Measurements from ENCODE around the gene TM6SF1. TPM values are rescaled to one million over a fixed set of nuclear protein-coding genes. Genes with fewer than 3 reads are reported as not detected.
"Not testable (repeated sequence)": the region's sequence is repeated elsewhere in the genome, so short reads cannot be mapped to it uniquely, and the experiment has no call there.

TM6SF1 gene
- total RNA-seq, 2 donors from 2014 or later: 9.1 to 11.0 TPM

DNA sequence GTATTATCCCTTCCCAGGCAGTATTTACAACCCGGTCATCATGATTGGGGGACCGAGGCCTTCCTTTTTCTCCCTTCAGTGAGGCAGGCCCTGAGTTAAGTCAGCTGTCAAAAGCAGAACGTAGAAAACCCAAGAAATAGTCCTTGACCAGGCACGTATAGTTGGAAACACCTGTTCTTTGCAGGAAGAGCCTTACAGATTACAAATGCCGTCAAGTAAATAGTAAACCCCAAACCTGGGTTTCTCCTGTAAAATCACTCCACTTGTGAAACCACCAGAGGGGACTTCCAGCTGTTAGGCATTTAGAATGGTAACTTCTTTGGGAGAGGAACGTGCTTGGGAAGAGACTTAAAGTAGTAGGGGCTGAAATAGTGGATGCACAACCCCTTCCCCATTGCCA is 39.4 kb upstream of the TM6SF1 start:
- peak overlapping the region; percentile 84 to 90 for H3K27ac ChIP-seq
- TF ChIP-seq, protein P1, sequence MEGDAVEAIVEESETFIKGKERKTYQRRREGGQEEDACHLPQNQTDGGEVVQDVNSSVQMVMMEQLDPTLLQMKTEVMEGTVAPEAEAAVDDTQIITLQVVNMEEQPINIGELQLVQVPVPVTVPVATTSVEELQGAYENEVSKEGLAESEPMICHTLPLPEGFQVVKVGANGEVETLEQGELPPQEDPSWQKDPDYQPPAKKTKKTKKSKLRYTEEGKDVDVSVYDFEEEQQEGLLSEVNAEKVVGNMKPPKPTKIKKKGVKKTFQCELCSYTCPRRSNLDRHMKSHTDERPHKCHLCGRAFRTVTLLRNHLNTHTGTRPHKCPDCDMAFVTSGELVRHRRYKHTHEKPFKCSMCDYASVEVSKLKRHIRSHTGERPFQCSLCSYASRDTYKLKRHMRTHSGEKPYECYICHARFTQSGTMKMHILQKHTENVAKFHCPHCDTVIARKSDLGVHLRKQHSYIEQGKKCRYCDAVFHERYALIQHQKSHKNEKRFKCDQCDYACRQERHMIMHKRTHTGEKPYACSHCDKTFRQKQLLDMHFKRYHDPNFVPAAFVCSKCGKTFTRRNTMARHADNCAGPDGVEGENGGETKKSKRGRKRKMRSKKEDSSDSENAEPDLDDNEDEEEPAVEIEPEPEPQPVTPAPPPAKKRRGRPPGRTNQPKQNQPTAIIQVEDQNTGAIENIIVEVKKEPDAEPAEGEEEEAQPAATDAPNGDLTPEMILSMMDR (IDR thresholded peaks at IDR 0.05): no peak
- no peaks in the 10 kb centered on the region for H3K36me3 ChIP-seq
- DNase-seq (ENCODE audit: low spot score) (no peak), ATAC-seq (ENCODE audit: insufficient number of reproducible peaks, low FRiP score, low read depth) (no peak)
- H3K27me3 ChIP-seq (replicated peaks; ENCODE audit: insufficient read depth): no peaks in the 10 kb centered on the region
- peaks cover under 1% of the 10 kb centered on the region for H3K9me3 ChIP-seq
- peaks cover 24 to 37% of the 10 kb centered on the region in 2 donors for H3K4me1 ChIP-seq (ENCODE audit: control insufficient read depth in 1 of 2, low read depth in 2 of 2)
- H3K4me3 ChIP-seq: no peak overlapping the region

DNA sequence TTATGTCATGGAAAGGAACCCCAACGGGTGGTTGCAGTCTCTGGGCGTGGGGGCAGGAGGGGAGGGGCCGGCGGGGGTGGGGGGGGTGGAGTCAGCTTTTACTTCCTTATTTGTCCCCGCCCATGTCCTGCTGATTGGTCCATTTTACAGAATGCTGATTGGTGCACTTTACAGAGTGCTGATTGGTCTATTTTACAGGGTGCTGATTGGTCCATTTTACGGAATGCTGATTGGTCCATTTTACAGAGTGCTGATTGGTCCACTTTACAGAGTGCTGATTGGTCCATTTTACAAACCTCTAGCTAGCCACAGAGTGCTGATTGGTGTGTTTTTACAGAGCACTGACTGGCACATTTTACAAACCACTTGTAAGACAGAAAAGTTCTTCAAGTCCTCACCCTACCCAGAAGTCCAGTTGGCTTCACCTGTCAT is 38.2 kb upstream of the TM6SF1 start:
- H3K9me3 ChIP-seq: not testable (repeated sequence)

DNA sequence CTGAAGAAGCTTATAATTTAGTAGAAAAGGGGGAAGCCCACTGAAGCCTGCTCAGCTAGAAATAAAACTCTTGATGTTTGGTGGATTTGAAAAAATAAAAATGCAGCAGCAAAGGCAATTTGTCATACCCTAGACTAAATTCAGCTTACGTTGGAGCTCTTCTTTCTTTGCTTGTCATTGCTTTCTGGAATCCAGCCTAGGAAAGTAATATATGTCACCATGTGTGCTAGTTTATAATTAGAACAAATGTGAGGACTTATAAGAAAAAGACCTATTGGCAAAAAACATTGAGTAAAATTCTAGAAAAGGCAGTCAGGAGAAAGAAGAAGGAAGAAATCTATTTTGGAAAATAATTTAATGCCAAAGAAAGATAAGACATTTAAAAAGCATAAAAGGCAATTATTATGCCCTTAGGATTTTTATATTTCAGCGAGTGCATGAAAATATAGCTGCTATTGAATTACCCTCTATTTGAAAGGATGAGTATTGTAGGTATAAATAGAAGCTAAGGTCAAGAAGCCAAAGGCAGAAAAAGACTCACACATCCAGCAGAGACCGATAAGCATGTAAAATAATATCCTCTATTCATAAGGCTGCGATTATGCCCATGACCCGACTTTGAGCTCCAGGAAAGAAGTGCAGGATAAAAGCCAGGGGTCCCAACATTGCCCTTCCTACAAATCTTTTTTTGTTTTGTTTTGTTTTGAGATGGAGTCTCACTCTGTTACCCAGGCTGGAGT is 29.8 kb upstream of the TM6SF1 start:
- ATAC-seq (ENCODE audit: insufficient number of reproducible peaks, low FRiP score, low read depth): no peak
- H3K4me1 ChIP-seq (ENCODE audit: control insufficient read depth in 1 of 2, low read depth in 2 of 2): peaks cover 0 to 5% of the 10 kb centered on the region in 2 donors
- no peaks in the 10 kb centered on the region for H3K36me3 ChIP-seq
- no peak overlapping the region for H3K27ac ChIP-seq
- no peaks in the 10 kb centered on the region for H3K27me3 ChIP-seq (replicated peaks; ENCODE audit: insufficient read depth)
- TF ChIP-seq, protein P1 (IDR thresholded peaks at IDR 0.05): no peak
- H3K4me3 ChIP-seq: no peak overlapping the region
- peaks cover 7% of the 10 kb centered on the region for H3K9me3 ChIP-seq
- DNase-seq (ENCODE audit: low spot score): no peak

More for the DNA sequence above, 38.2 kb upstream of the TM6SF1 start:
- not testable (repeated sequence) for H3K36me3 ChIP-seq; H3K27ac ChIP-seq; H3K27me3 ChIP-seq (replicated peaks; ENCODE audit: insufficient read depth); ATAC-seq (ENCODE audit: insufficient number of reproducible peaks, low FRiP score, low read depth); H3K4me3 ChIP-seq; DNase-seq (ENCODE audit: low spot score)
- peaks cover 12 to 26% of the 10 kb centered on the region in 2 donors for H3K4me1 ChIP-seq (ENCODE audit: control insufficient read depth in 1 of 2, low read depth in 2 of 2)

DNA sequence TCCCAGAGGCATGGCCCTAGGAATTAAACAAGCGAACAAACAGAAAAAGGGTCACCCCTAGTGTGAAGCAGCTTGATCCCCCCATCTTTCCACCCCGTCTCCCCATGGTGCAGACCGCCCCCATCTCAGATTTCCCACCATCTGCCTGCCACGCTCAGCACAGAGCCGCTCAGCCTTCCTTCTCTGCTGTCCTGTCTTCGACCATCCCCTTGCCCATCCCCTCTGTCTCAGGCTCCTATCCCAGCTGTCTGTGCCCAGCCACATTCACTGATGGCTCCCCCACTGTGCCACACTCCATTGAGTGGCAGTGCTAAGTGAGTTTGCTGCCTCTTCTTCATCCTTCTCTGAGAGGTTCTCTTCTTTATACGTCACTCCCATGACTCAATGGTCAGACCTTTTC is 28.7 kb upstream of the TM6SF1 start:
- TF ChIP-seq, protein P1 (IDR thresholded peaks at IDR 0.05): no peak
- peaks cover under 1% of the 10 kb centered on the region for H3K9me3 ChIP-seq
- no peak for DNase-seq (ENCODE audit: low spot score)

DNA sequence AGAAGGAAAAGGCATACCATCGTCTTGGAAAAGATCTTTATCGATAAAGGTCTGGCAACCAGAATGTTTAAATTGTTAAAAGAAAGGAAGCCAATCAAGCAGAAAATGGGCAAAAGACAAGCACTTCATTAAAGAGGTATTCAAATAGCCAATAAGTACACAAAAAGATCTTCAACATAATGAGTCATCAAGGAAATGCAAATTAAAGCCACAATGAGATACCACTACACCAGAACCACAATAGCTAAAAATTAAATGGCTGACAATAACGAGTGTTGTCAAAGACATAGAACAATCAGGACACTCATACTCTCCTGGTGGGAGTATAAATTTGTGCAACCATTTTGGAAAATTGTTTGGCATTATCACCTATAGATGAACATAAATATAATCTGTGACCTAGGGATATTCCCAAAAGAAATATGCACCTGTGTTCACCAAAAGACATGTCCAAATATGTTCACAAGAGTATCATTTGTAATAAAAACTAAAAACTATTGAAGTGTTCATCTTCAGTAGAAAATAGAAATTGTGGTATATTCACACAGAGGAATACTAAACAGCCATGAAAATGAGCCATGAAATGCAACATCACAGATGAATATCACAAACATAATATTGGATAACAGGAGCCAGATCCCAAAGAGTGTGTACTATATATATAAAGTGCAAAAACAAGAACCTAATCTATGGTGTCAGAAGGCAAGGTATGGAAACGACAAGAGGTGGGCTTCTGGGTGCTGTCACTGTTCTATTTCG is 26.0 kb upstream of the TM6SF1 start:
- DNase-seq (ENCODE audit: low spot score) (no peak), ATAC-seq (ENCODE audit: insufficient number of reproducible peaks, low FRiP score, low read depth) (no peak)
- peaks cover 0 to 5% of the 10 kb centered on the region in 2 donors for H3K4me1 ChIP-seq (ENCODE audit: control insufficient read depth in 1 of 2, low read depth in 2 of 2)
- H3K4me3 ChIP-seq: no peak overlapping the region
- H3K36me3 ChIP-seq: no peaks in the 10 kb centered on the region
- H3K27me3 ChIP-seq (replicated peaks; ENCODE audit: insufficient read depth): no peaks in the 10 kb centered on the region
- H3K9me3 ChIP-seq: no peaks in the 10 kb centered on the region
- H3K27ac ChIP-seq: no peak overlapping the region
- TF ChIP-seq, protein P1 (IDR thresholded peaks at IDR 0.05): no peak

More for the DNA sequence above, 28.7 kb upstream of the TM6SF1 start:
- Histone ChIP-seq H3K27ac (no peak overlapping the region), H3K4me1 (ENCODE audit: control insufficient read depth in 1 of 2, low read depth in 2 of 2) (peaks cover 0 to 5% of the 10 kb centered on the region in 2 donors), H3K27me3 (replicated peaks; ENCODE audit: insufficient read depth) (no peaks in the 10 kb centered on the region), H3K36me3 (no peaks in the 10 kb centered on the region), H3K4me3 (no peak overlapping the region)
- ATAC-seq (ENCODE audit: insufficient number of reproducible peaks, low FRiP score, low read depth): no peak

Measured in thoracic aorta (tissue), 2 donors.